Esophagus muscularis mucosa (tissue), 4 donors: ENCODE data around the gene CDKN2B-AS1.

Experiments used
- EP300 ChIP-seq: sonication (generic); formaldehyde crosslinking; IDR thresholded peaks from one replicate; pipeline ENCODE4 v1.6.1; 2017; ENCODE audit warnings: antibody characterized with exemption
- POLR2A ChIP-seq: fragments of 450-650 bp; IDR thresholded peaks from one replicate; pipeline ENCODE4 v1.6.1; 2017; ENCODE audit warnings: antibody characterized with exemption, moderate library complexity, mild to moderate bottlenecking, low read depth
- POLR2AphosphoS5 ChIP-seq, 2 donors: sonication (generic); formaldehyde crosslinking; IDR thresholded peaks; one replicate each; pipeline ENCODE4 v1.6.1; 2017; ENCODE audit warnings: antibody characterized with exemption in 2 of 2
- TF ChIP-seq, protein P1 (sequence below), 3 experiments: fragments of 200-600 bp in 2 of 3; fragments of 450-650 bp in 1 of 3; sonication (generic) in 2 of 3; IDR thresholded peaks; one replicate each; pipeline ENCODE4 v1.5.1; 2017 to 2019; ENCODE audit warnings: antibody characterized with exemption in 3 of 3, mild to moderate bottlenecking in 2 of 3, moderate library complexity in 1 of 3

DNA sequence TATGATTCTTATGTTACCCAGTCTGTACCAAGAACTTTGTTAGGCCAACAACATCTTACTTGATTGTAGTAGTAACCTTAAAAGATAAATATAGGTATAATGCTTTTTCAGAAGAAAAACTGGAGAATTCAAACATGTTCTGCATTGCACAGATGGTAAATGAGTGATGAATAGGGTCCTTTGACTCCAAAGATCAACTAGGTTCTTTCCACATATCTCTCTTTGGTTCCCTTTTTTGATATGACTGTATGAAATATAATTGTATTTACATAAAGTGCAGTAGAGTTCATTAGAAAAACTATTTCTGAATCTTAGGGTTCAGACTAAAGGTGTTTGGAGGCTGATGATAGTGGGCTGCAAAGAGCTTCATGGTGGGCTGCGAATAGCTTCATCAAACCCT, 165.0 kb downstream of the CDKN2B-AS1 start:
- TF ChIP-seq, protein P1, sequence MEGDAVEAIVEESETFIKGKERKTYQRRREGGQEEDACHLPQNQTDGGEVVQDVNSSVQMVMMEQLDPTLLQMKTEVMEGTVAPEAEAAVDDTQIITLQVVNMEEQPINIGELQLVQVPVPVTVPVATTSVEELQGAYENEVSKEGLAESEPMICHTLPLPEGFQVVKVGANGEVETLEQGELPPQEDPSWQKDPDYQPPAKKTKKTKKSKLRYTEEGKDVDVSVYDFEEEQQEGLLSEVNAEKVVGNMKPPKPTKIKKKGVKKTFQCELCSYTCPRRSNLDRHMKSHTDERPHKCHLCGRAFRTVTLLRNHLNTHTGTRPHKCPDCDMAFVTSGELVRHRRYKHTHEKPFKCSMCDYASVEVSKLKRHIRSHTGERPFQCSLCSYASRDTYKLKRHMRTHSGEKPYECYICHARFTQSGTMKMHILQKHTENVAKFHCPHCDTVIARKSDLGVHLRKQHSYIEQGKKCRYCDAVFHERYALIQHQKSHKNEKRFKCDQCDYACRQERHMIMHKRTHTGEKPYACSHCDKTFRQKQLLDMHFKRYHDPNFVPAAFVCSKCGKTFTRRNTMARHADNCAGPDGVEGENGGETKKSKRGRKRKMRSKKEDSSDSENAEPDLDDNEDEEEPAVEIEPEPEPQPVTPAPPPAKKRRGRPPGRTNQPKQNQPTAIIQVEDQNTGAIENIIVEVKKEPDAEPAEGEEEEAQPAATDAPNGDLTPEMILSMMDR (IDR thresholded peaks at IDR 0.05) = no peak
- TF ChIP-seq POLR2A (no peak), POLR2AphosphoS5 (IDR thresholded peaks at IDR 0.05) (no peak), EP300 (no peak)
